HG03378 (cell line): ENCODE measurements around the gene NNMT.

Source experiments
- ATAC-seq: cut with Tn5 transposase; IDR thresholded peaks from one replicate; pipeline ENCODE4 v1.9.1; 2021; ENCODE audit warnings: mild to moderate bottlenecking, moderate library complexity; ENCODE audit not compliant: unreplicated experiment

NNMT gene

GRCh38 chr11:114343020-114343419, 46.8 kb downstream of the NNMT start:
- no peak for ATAC-seq

GRCh38 chr11:114343493-114343892, 47.3 kb downstream of the NNMT start:
- no peak for ATAC-seq

GRCh38 chr11:114344494-114344893, 48.3 kb downstream of the NNMT start:
- no peak for ATAC-seq

- ATAC-seq, result no peak
These were observed 49.5 kb downstream of the NNMT start for GRCh38 chr11:114345575-114346222.

DNA sequence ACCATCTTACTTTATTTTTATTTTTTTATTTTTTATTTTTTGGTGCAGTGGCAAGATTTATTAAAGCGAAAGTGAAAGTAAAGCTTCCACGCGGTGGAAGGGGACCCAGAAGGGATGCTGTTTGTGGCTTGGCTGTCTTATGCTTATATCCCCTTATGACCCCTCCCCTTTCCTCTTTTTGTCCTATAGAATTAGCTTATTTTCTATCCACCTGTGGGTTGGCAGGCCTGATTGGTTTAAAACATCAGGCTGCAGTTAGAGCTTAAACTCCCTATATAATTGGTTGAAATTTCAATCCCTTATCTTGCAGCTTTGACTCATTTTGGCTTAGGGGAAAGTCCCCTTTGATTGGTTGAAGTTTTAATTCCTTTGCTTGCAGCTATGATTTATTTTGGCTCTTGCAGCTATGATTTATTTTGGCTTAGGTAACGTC, 50.5 kb downstream of the NNMT start:
- no peak for ATAC-seq

DNA sequence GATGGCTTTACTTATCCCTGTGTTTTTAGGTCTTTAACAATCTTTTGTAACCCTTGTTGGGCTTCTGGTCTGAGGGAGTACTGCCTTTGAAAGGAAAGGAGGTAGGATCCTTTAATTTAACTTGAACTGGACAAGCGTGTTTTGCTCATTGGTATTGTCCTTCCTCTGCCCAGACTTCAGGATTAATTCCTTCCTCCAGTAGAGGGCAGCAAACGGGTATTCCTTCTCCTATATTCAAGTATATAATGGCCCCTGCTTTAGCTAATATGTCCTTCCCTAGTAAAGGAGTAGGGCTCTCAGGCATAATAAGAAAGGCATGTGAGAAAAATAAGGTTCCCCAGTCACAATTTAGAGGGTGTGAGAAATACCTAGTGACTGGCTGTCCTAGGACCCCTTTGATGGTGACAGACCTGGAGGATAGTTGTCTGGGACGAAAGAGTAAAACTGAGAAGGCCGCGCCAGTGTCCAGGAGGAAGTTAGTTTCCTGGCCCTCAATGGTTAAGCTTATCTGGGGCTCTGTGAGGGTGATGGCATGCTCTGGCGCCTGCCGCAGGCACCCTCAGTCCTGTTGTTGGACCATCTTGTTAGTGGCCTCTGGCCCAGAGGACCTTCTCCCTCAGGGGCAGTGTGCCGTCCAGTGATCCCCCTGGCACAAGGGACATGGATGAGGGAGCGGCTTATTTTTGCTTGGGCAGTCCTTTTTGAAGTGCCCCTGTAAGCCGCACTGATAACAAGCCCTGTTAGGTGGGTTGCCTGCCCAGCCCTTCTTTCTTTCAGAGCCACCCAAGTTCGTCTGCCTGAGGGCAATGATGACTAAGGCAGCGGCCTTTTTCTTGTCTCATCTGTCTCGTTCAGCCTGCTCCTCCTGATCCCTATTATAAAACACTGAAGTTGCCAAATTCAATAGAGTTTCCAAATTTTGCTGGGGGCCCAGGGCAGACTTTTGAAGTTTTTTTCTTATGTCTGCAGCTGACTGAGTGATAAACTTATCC, 52.3 kb downstream of the NNMT start:
- ATAC-seq, result no peak

DNA sequence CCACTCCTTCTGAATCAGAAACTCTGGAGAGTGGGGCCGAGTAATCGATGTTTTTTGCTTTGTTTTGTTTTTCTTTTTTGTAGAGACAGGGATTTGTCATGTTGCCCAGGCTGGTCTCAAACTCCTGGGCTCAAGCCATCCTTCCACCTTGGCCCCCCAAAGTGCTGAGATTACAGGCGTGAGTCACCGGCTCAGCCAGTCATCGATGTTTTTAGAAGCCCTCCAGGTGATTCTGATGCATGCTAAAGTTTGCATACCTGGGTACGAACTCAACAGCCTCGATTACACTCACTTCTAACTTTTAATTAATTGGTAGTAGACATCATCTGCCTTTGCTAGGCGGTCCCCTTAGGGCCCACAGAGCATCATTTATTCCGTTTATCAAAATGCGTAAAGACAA, 53.8 kb downstream of the NNMT start:
- no peak for ATAC-seq

DNA sequence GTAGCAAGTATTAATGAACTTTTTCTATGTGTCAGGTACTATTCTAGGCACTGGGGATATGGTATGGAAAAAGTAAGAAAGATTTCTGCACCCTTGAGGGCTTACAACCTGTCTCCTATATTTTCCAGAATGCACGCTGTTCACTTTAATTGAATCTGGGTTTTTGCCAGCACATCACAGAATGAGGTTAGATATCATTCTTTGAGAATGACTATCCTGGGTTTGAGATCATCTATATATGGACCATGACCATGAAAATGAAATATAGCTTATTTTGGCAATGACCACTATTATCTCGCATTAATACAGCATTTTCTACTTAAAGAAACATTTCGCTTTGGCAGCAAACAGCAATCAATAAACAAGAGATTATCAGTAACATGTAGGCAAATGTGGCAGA, 57.2 kb downstream of the NNMT start:
- no peak for ATAC-seq

DNA sequence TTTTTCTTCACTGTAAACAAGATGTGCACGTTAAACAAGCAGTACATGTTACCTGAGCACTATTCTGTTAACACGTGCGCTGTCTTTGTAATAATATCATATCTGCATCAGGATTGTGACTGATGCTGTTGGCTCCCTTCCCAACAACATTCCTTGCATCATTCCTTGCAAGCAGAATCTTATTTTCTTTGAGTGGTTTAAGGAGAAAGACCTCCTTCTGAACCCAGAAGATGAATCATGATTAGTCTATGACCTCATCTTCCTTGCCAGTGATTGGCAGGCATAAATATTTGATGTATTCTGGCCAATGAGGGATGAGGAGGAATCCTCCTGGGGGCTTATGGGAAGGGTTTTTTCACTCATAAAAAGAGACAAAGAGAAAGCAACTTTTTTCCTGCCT, 57.9 kb downstream of the NNMT start:
- no peak for ATAC-seq

GRCh38 chr11:114358716-114359115, 62.5 kb downstream of the NNMT start:
- no peak for ATAC-seq

GRCh38 chr11:114359342-114359741, 63.1 kb downstream of the NNMT start:
- ATAC-seq, result no peak

DNA sequence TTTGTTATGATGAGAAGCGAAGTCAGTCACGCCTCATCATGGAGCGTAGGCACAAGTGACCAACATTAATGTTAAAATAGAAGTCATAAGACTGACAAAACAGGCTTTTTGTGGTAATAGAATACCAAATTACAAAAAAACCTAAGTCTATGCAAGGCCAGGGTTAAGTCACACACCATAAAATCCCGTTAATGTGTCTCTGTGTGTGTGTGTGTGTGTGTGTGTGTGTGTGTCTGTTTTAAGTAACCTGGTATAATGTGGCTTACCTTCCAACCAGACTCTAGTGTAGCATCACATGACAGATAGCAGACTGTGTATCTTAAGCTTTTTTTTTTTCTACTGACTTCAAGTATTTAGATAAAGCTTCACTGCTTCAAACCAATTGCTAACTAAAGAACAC, 66.1 kb downstream of the NNMT start:
- ATAC-seq, result no peak

- ATAC-seq, result no peak
These were observed 66.8 kb downstream of the NNMT start for GRCh38 chr11:114362958-114363357.
